GM21515 (cell line): ENCODE data around the gene SAP30.

Experiments used
- ATAC-seq: cut with Tn5 transposase; IDR thresholded peaks from one replicate; pipeline ENCODE4 v1.9.1; 2021; ENCODE audit not compliant: unreplicated experiment

Gene SAP30

GRCh38 chr4:173365359-173365996, 5.3 kb upstream of the SAP30 start:
- ATAC-seq, result no peak

- ATAC-seq, result no peak
These were observed 3.5 kb upstream of the SAP30 start for GRCh38 chr4:173367285-173367684.

- ATAC-seq, result no peak
These were observed 2.8 kb upstream of the SAP30 start for GRCh38 chr4:173367946-173368345.

DNA sequence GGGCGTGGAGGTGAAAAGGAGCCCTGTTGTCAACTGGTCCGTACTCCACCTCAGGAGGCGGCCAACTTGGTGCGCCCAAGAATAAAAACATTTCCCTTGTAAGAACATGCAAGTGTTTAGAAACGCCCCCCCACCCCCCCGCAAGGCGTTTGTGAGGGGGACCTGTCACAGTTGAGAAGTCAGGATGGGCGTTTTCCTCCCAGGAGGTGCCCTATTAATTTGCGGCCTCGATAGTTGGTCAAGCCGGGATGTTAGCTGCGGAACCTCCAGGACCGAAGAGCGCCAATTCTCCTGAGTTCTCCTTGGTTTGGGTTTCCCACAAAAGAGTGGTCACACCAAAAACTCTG, 651 bp upstream of the SAP30 start:
- peak; percentile 2 for ATAC-seq

DNA sequence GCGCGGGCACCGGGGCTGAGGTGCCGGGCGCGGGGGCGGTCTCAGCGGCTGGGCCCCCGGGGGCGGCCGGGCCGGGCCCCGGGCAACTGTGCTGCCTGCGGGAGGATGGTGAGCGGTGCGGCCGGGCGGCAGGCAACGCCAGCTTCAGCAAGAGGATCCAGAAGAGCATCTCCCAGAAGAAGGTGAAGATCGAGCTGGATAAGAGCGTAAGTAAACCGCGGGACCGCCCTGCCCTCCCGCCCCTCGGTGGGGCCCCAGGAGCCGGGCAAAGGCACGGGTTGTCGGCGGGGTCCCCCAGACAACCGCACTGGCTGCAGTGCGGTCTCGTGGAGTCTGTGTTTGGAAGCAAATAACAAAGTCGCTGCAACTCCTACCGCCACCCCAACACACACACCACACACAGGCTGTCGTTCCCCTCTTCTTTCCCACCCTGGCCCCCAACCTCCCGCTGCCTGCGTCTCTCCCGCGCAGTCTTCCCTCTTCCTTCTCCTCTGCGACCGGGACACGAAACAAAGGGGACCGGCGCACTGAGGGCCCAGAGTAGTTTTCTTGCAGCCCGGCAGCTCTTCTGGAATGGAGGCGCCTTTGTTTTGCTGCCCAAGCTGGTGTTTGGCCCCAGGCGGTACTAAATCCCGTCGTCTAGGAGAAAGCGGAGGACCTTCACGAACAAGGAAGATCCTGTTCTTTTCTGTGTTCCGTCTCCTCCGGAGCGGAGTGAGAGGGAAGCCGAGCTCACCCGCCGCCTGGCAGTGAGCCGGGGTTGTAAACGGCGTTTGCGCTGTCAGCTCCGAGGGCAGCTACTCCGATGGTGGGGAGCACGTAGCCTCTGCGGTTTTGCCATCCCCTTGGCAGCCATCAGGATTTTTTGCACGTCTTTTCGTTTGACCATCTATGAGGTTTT, 788 bp downstream of the SAP30 start:
- ATAC-seq, result peak; percentile 20

GRCh38 chr4:173374588-173374987, 3.8 kb downstream of the SAP30 start:
- no peak for ATAC-seq

- ATAC-seq, result no peak
These were observed 9.2 kb downstream of the SAP30 start for GRCh38 chr4:173379929-173380328.

GRCh38 chr4:173380987-173381386, 10.2 kb downstream of the SAP30 start:
- no peak for ATAC-seq

DNA sequence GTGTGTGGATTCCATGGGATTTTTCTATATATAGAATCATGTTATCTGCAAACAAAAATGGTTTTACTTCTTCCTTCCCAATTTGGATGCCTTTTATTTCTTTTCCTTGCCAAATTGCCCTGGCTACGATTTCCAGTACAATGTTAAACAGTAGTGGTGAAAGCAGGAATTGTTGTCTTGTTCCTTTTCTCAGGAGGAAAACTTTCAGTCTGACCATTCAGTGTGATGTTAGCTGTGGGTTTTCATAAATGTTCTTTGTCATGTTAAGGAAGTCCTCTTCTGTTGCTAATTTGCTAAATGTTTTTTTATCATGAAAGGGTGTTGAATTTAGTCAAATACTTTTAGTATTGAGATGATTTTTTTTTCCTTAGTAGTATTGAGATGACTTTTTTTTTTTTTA, 10.9 kb downstream of the SAP30 start:
- ATAC-seq, result no peak

- no peak for ATAC-seq
These were observed 11.6 kb downstream of the SAP30 start for GRCh38 chr4:173382349-173382748.

- no peak for ATAC-seq
These were observed 16.0 kb downstream of the SAP30 start for GRCh38 chr4:173386751-173387150.

- no peak for ATAC-seq
These were observed 20.9 kb downstream of the SAP30 start for GRCh38 chr4:173391701-173392100.

DNA sequence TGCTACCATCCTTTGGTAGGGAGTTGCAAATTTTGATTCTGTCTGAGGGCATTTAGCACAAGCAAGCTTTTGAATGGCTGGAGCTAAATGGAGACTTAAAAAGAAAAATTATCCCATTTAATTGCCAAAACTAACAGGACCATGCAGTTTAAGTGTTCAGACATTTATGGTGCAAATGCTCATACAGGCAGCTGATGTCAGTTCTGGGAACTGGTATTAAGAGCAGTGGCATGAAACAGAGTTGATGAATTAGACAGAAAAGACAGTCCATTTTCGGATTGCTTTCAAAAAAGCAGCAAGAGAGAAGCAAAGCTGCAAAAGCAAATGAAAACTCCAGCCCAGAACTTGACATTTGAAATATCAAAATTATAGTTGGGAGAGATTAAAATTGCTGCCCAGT, 26.9 kb downstream of the SAP30 start:
- no peak for ATAC-seq

DNA sequence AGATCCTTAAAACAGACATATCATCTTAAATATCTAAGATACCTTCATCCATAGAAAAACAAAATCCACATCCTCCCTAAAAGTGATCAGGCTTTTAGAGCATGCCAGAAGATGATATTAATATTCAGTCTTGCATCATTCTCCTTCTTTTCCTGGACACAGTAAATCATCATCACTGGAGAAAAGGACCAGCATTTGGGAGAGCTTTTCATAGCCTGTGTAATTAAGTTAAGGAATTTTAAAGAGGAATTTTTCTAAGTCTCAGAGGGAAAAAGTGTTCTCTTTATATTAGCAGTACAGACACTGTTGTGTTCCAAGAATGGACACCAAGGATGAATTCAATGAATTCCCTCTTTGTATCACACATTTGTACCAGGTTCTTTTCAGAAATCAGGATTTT, 27.5 kb downstream of the SAP30 start:
- ATAC-seq, result no peak

GRCh38 chr4:173398779-173399415, 28.1 kb downstream of the SAP30 start, which contains the start of gene SCRG1:
Gene SCRG1 (minus strand): TSS chr4:173399116. CDS start chr4:173391414, 7,702 bp downstream.
- no peak for ATAC-seq

GRCh38 chr4:173401063-173401462, 30.3 kb downstream of the SAP30 start:
- ATAC-seq, result no peak

DNA sequence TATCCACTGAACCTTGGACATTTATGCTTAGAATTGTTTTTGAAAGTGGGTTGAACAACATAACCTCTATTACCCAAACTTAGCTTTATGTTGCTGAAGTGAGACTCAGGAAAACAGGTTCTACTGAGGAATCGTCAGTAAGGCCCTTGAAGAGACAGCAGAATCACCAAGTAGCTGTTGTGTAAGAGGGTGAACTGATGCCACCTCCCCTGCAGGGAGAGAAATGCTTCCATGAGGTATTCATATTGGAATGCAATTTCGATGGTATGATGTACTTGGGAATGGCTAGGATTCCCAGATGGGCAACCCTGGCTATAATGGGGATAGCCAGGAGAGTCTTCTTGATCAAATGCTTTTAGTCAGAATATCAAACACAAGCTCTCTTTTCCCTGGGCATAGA, 32.3 kb downstream of the SAP30 start:
- no peak for ATAC-seq

DNA sequence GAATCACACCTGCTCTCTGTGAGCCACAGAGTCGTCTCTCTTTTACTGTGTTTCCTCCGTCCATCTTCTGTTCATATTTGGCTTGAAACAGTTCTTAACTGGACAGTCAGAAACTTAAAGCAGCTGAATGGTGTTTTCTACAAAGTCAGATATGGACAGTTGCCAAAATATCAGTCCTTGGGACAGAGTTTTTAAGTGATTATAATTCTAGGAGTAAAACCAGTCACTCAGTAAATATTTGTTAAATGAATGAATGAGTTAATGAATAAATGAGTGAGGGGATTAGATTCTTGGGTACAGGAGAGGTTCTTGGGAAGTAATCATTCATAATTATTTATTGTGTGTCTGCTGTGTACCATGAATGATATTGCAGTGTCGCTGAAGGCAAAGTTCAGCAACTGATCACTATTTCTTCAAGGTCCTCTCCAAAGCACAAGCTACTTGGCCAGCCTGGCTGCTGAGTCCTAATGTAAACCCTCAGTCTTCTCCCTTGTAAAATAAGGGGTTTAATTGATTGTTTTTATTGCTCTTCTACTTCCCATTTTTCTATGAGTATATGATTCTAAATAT, 33.6 kb downstream of the SAP30 start:
- no peak for ATAC-seq

- no peak for ATAC-seq
These were observed 35.3 kb downstream of the SAP30 start for GRCh38 chr4:173405840-173406606.

GRCh38 chr4:173410079-173410478, 39.3 kb downstream of the SAP30 start:
- ATAC-seq, result no peak
